Non-pigmented ciliary epithelial cell (primary cell): ENCODE results near the gene CDH4.

ENCODE experiments used
- DNase-seq: peaks from one replicate; pipeline ENCODE4 v3.0.0-alpha.2; 2010; ENCODE audit warnings: low read depth

CDH4 gene

GRCh38 chr20:61806995-61807394 is 554.9 kb downstream of the CDH4 start:
- no peak for DNase-seq

- DNase-seq = no peak
Observed at GRCh38 chr20:61807471-61808160, 555.6 kb downstream of the CDH4 start.

- no peak for DNase-seq
Observed at GRCh38 chr20:61808447-61808846, 556.4 kb downstream of the CDH4 start.

- DNase-seq = no peak
Observed at GRCh38 chr20:61809006-61809770, 557.1 kb downstream of the CDH4 start.

- DNase-seq = no peak
Observed at GRCh38 chr20:61810066-61810737, 558.1 kb downstream of the CDH4 start.

- DNase-seq = no peak
Observed at GRCh38 chr20:61810738-61811135, 558.7 kb downstream of the CDH4 start.

- DNase-seq = no peak
Observed at GRCh38 chr20:61811166-61811565, 559.1 kb downstream of the CDH4 start.

GRCh38 chr20:61812121-61812844 is 560.2 kb downstream of the CDH4 start:
- DNase-seq = no peak

GRCh38 chr20:61812845-61813485 is 560.9 kb downstream of the CDH4 start:
- no peak for DNase-seq

GRCh38 chr20:61813791-61814190 is 561.7 kb downstream of the CDH4 start:
- DNase-seq = no peak

- no peak for DNase-seq
Observed at GRCh38 chr20:61814244-61814643, 562.2 kb downstream of the CDH4 start.

GRCh38 chr20:61814726-61815125 is 562.7 kb downstream of the CDH4 start:
- no peak for DNase-seq

GRCh38 chr20:61815176-61815575 is 563.1 kb downstream of the CDH4 start:
- DNase-seq = no peak

GRCh38 chr20:61815678-61816077 is 563.6 kb downstream of the CDH4 start:
- DNase-seq = no peak

GRCh38 chr20:61816606-61817460 is 564.8 kb downstream of the CDH4 start:
- no peak for DNase-seq

GRCh38 chr20:61817575-61817974 is 565.5 kb downstream of the CDH4 start:
- no peak for DNase-seq

GRCh38 chr20:61818746-61819573 is 566.9 kb downstream of the CDH4 start:
- DNase-seq = no peak

GRCh38 chr20:61819574-61819846 is 567.4 kb downstream of the CDH4 start:
- DNase-seq = no peak

GRCh38 chr20:61819921-61820825 is 568.1 kb downstream of the CDH4 start:
- DNase-seq = no peak
